Stimulated activated memory B cell treated with anti-CD40 and anti-IgM and Interleukin-4, amounts not matched to agents 10 μg/mL and 1 μg/mL and 100 μg/mL, for 72 hours (primary cell): ENCODE data around the gene C11orf54.
"Not testable (repeated sequence)": the region's sequence is repeated elsewhere in the genome, so short reads cannot be mapped to it uniquely, and the experiment has no call there.

ENCODE experiments used
- ATAC-seq: fragments of 150-1000 bp; cut with Tn5 transposase; 2 replicates; pipeline ENCODE4 v1.10.0; 2021
- H3K27ac Mint-ChIP-seq: one replicate; pipeline ENCODE4 v1.8.0; 2022; ENCODE audit warnings: mild to moderate bottlenecking, mixed read lengths
- H3K27me3 Mint-ChIP-seq: one replicate; pipeline ENCODE4 v1.8.0; 2022; ENCODE audit warnings: mixed read lengths
- H3K36me3 Mint-ChIP-seq: one replicate; pipeline ENCODE4 v1.8.0; 2022; ENCODE audit warnings: mixed read lengths
- H3K4me1 Mint-ChIP-seq: one replicate; pipeline ENCODE4 v1.8.0; 2022; ENCODE audit warnings: mixed read lengths
- H3K4me3 Mint-ChIP-seq: one replicate; pipeline ENCODE4 v1.8.0; 2022; ENCODE audit warnings: mild to moderate bottlenecking, moderate library complexity, mixed read lengths
- H3K9me3 Mint-ChIP-seq: one replicate; pipeline ENCODE4 v1.8.0; 2022; ENCODE audit warnings: mixed read lengths

Gene C11orf54

DNA sequence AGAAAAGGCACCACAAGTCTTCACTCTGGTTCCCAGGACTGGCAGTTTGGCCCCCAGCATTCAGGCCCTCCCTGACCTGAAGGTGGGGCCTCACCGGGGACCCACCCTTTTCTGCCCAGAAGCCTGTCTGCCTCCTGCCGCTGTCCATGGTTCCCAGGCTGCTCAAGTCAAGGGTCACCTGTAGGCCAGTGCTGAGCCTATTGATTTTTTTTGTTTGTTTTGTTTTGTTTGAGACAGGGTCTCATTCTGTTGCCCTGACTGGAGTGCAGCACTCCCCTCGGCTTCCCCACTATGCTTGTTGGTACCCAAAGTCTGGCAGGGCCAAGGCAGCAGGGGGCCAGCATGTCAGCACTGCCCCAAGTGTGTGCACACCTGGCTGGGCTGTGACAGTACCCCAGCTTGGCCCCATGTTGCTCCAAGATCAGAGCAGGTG lies 31.6 kb downstream of the C11orf54 start:
- no peak for ATAC-seq

DNA sequence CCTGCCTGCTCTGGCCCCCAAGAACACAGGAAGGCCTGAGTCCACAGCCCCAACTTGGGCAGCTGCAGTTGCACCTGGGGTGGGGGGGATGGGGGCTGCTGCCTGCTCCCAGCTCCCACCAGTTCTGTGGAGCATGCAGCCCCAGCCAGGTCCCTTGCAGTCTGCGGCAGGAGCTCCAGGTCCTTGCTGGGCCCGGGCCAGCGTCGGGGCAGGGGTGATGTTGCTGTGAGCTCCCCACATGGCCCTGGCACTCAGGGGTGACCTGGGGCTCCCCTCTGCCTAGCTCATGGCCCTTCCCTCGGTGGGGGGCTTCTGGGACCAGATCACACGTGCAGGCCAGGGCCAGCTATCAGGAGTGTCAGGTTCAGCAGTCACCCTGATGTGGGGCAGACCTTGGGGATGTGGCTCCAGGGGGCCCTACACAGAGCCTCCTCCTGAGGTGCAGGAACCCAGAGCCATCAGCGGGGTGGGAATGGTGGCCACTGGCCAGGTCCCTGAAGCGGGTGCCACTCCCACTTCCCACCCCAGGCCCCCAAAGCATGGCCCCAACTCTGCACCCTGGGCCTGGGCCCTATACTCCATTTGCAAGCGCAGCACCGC lies 32.2 kb downstream of the C11orf54 start:
- H3K9me3 Mint-ChIP-seq: peaks cover 3% of the 10 kb centered on the region
- no peak for ATAC-seq
- peaks cover 15% of the 10 kb centered on the region for H3K36me3 Mint-ChIP-seq
- no peaks in the 10 kb centered on the region for H3K27me3 Mint-ChIP-seq
- H3K4me3 Mint-ChIP-seq: no peak overlapping the region
- H3K4me1 Mint-ChIP-seq: no peaks in the 10 kb centered on the region
- H3K27ac Mint-ChIP-seq: no peak overlapping the region

More for the DNA sequence above, 31.6 kb downstream of the C11orf54 start:
- peaks cover 17% of the 10 kb centered on the region for H3K36me3 Mint-ChIP-seq
- no peak overlapping the region for H3K4me3 Mint-ChIP-seq
- H3K27ac Mint-ChIP-seq: no peak overlapping the region
- H3K9me3 Mint-ChIP-seq: peaks cover 3% of the 10 kb centered on the region
- no peaks in the 10 kb centered on the region for H3K4me1 Mint-ChIP-seq
- no peaks in the 10 kb centered on the region for H3K27me3 Mint-ChIP-seq

DNA sequence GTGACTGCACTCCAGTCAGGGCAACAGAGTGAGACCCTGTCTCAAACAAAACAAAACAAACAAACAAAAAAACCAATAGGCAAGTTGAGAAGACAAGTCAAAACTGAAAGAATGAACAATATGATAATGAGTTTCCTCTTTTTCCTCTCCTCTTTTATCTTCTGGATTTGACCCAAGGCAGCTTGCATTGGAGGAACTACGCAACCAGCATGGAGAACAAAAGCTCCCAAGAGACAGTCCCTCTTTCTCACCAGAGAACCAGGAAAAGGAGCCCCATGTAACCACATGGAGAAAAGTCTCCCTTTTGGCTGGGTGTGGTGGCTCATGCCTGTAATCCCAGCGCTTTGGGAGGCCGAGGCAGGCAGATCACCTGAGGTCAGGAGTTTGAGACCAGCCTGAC lies 33.1 kb downstream of the C11orf54 start:
- H3K4me3 Mint-ChIP-seq, ATAC-seq, H3K27ac Mint-ChIP-seq, H3K27me3 Mint-ChIP-seq, H3K9me3 Mint-ChIP-seq, H3K4me1 Mint-ChIP-seq: not testable (repeated sequence)
- H3K36me3 Mint-ChIP-seq: peaks cover 15% of the 10 kb centered on the region

DNA sequence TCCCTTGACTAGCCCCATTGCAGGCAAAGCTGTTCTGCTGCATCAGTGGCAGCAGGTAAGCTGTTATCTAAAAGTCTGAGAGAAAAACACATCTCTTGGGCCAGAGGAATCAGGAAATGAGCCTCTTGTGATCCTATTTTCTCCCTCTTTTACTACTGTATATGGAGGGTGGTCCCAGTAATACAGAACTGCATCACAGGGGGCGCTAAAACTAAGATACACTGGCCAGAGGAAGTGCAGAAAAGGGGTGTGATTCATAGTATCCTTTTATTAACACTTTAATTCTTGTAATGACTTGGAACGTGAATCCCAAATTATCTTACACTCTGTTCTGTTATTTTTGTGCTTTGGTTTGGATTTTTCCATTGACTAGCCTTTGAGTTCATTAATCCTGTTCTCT lies 33.8 kb downstream of the C11orf54 start:
- Mint-ChIP-seq H3K4me1 (no peaks in the 10 kb centered on the region), H3K27me3 (no peaks in the 10 kb centered on the region), H3K27ac (no peak overlapping the region), H3K36me3 (peaks cover 15% of the 10 kb centered on the region), H3K4me3 (no peak overlapping the region), H3K9me3 (peaks cover 3% of the 10 kb centered on the region)
- ATAC-seq: no peak

DNA sequence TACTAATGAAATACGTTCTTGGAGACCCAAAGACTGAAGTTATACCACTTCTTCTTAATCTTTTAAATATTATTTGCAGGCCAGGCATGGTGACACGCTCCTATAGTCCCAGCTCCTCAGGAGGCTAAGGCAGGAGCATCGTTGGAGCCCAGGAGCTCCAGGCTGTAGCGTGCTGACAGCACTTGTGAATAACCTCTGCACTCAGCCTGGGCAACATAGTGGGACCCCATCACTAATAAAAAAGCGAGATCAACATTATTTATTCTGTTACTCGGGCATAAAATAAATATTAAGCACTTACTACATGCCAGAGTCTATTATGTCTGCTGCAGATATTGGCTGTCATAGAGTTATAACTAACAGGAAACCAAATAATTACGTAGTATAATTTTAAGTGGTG lies 41.9 kb downstream of the C11orf54 start:
- Mint-ChIP-seq H3K4me1 (peaks cover 39% of the 10 kb centered on the region), H3K27me3 (no peaks in the 10 kb centered on the region), H3K36me3 (peaks cover 14% of the 10 kb centered on the region), H3K27ac (peak overlapping the region; percentile 80), H3K9me3 (no peaks in the 10 kb centered on the region), H3K4me3 (peak overlapping the region; percentile 87)
- ATAC-seq: no peak

GRCh38 chr11:93783765-93784144 lies 42.3 kb downstream of the C11orf54 start:
- Mint-ChIP-seq H3K9me3 (no peaks in the 10 kb centered on the region), H3K4me3 (peak overlapping the region; percentile 87), H3K36me3 (peaks cover 14% of the 10 kb centered on the region), H3K27ac (peak overlapping the region; percentile 80), H3K4me1 (peaks cover 39% of the 10 kb centered on the region), H3K27me3 (no peaks in the 10 kb centered on the region)
- ATAC-seq: peak; percentile 74

DNA sequence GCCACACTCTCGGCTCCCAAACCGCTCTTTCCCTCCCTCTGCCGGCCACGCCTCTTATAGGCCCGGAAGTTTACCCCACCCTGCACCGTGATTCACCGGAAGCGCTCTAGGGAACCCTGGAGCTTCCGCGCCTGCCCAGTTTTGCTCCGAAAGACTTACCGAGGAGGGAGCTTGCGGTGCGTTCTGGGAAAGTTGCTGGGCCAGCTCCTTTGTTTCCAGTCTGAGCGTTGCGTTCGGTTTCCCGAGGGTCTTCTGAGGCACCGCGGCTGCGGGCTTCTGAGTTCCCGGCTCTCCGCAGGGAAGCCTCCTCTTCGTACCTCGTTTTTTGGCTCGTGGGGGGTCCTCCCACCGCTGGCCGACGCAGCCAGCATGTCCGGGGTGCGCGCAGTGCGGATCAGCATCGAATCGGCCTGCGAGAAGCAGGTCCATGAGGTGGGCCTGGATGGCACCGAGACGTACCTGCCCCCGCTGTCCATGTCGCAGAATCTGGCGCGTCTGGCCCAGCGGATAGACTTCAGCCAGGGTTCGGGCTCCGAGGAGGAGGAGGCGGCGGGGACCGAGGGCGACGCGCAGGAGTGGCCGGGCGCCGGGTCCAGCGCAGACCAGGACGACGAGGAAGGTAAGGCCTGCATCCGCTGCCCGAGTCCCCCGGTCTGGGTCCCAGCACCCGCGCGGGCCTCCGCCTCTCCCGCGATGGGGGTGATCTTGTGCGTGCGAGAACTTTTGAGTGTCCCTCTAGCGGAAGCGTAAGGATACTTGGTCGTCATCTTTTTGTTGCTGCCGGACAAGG lies 42.9 kb downstream of the C11orf54 start, which contains the start of gene MED17:
MED17 (plus strand) TSS at position 138 of the 790 bp plus-strand sequence; CDS start at position 370, 232 bp downstream.
- Mint-ChIP-seq H3K27me3 (no peaks in the 10 kb centered on the region), H3K27ac (peak within 1 kb of the TSS; percentile 80), H3K36me3 (peaks cover 14% of the 10 kb centered on the region), H3K9me3 (no peaks in the 10 kb centered on the region), H3K4me3 (peak within 1 kb of the TSS; percentile 87), H3K4me1 (peaks cover 39% of the 10 kb centered on the region)
- peak; percentile 98 for ATAC-seq

DNA sequence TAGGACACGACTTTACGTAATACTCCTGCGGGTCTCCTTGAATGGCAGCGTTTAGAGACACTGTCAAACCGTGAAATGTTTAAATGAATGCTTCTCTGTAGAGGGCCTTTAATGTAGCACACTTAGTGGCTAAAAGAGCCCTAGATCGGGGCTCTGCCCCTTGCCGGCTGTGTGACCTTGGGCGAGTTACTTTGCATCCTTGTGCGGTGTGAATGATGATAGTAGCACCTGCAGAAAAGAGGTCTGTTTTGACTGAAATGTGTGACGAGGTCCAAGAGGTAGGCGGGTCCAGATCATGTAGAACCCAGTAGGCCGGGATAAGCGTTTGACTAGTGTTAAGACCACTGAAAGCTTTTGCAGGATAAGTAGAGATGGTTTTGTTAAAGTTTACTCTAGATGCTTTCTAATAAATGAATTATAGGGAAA lies 43.5 kb downstream of the C11orf54 start:
- Mint-ChIP-seq H3K4me3 (peak overlapping the region; percentile 87), H3K36me3 (peaks cover 17% of the 10 kb centered on the region), H3K9me3 (no peaks in the 10 kb centered on the region), H3K27ac (peak overlapping the region; percentile 80), H3K4me1 (peaks cover 39% of the 10 kb centered on the region), H3K27me3 (no peaks in the 10 kb centered on the region)
- ATAC-seq: peak; percentile 3

GRCh38 chr11:93791493-93791892 lies 50.0 kb downstream of the C11orf54 start:
- H3K27me3 Mint-ChIP-seq: no peaks in the 10 kb centered on the region
- no peak overlapping the region for H3K4me3 Mint-ChIP-seq
- no peak for ATAC-seq
- H3K36me3 Mint-ChIP-seq: peaks cover 33% of the 10 kb centered on the region
- peaks cover 12% of the 10 kb centered on the region for H3K4me1 Mint-ChIP-seq
- H3K9me3 Mint-ChIP-seq: no peaks in the 10 kb centered on the region
- H3K27ac Mint-ChIP-seq: no peak overlapping the region

GRCh38 chr11:93796441-93797231 lies 55.2 kb downstream of the C11orf54 start:
- no peak for ATAC-seq
- Mint-ChIP-seq H3K4me3 (no peak overlapping the region), H3K4me1 (no peaks in the 10 kb centered on the region), H3K36me3 (peaks cover 33% of the 10 kb centered on the region), H3K9me3 (no peaks in the 10 kb centered on the region), H3K27ac (no peak overlapping the region), H3K27me3 (no peaks in the 10 kb centered on the region)

GRCh38 chr11:93801366-93801765 lies 59.9 kb downstream of the C11orf54 start:
- Mint-ChIP-seq H3K4me1 (no peaks in the 10 kb centered on the region), H3K27ac (no peak overlapping the region), H3K4me3 (no peak overlapping the region), H3K9me3 (no peaks in the 10 kb centered on the region), H3K27me3 (no peaks in the 10 kb centered on the region), H3K36me3 (peaks cover 41% of the 10 kb centered on the region)
- ATAC-seq: no peak

DNA sequence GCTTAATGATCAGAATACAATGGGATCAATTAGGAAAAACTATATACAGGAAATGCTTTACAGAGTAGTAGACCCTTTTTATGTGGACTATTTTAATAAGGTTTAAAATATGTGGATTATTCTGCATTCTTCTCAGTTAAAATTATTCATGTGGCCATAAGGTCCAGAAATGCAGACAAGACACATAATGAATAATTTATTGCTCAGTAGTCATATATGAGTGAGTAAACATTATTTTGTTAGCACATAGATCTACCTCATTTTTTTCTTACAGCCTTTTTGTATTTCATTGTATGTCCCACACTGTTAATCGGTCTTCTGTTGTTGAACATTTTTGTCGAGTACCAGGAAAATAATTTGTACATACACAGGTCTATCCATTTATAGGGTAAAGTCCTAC lies 63.4 kb downstream of the C11orf54 start:
- H3K4me1 Mint-ChIP-seq: no peaks in the 10 kb centered on the region
- H3K4me3 Mint-ChIP-seq: no peak overlapping the region
- no peak for ATAC-seq
- no peak overlapping the region for H3K27ac Mint-ChIP-seq
- no peaks in the 10 kb centered on the region for H3K9me3 Mint-ChIP-seq
- H3K36me3 Mint-ChIP-seq: peaks cover 34% of the 10 kb centered on the region
- H3K27me3 Mint-ChIP-seq: no peaks in the 10 kb centered on the region

GRCh38 chr11:93807980-93808379 lies 66.5 kb downstream of the C11orf54 start:
- H3K4me1 Mint-ChIP-seq: no peaks in the 10 kb centered on the region
- no peaks in the 10 kb centered on the region for H3K27me3 Mint-ChIP-seq
- no peak overlapping the region for H3K4me3 Mint-ChIP-seq
- no peaks in the 10 kb centered on the region for H3K9me3 Mint-ChIP-seq
- peaks cover 48% of the 10 kb centered on the region for H3K36me3 Mint-ChIP-seq
- ATAC-seq: no peak
- no peak overlapping the region for H3K27ac Mint-ChIP-seq

DNA sequence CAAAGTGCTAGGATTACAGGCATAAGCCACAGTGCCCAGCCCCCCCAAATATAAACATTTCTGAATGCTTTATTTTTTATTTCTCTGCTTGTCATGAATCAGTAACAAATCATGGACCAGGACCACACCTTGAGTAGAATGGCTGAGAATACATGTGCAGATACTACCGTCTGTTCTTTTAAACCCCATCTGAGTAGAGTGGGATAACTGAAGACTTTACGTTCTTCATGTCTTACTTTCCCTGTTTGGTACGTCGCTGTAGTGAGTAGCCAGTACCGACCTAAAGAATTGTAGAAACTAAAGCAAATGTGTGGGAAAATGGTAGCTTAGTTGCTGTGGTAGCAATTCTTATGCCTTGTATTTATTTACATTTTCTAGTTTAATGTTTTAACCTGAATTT lies 72.5 kb downstream of the C11orf54 start:
- Mint-ChIP-seq H3K27ac (no peak overlapping the region), H3K36me3 (peaks cover 62% of the 10 kb centered on the region), H3K27me3 (no peaks in the 10 kb centered on the region), H3K4me1 (no peaks in the 10 kb centered on the region), H3K9me3 (no peaks in the 10 kb centered on the region), H3K4me3 (no peak overlapping the region)
- no peak for ATAC-seq
